ENCODE measurements around the gene RARA.
A peak's percentile ranks its signal among the peaks of the same experiment; 100 is the strongest.

The RARA gene

GRCh38 chr17:40345994-40346764, 37.2 kb downstream of the RARA start:
- no peak for DNase-seq (ENCODE audit: low spot score)

GRCh38 chr17:40346765-40347158, 37.8 kb downstream of the RARA start:
- no peak for DNase-seq (ENCODE audit: low spot score)

DNA sequence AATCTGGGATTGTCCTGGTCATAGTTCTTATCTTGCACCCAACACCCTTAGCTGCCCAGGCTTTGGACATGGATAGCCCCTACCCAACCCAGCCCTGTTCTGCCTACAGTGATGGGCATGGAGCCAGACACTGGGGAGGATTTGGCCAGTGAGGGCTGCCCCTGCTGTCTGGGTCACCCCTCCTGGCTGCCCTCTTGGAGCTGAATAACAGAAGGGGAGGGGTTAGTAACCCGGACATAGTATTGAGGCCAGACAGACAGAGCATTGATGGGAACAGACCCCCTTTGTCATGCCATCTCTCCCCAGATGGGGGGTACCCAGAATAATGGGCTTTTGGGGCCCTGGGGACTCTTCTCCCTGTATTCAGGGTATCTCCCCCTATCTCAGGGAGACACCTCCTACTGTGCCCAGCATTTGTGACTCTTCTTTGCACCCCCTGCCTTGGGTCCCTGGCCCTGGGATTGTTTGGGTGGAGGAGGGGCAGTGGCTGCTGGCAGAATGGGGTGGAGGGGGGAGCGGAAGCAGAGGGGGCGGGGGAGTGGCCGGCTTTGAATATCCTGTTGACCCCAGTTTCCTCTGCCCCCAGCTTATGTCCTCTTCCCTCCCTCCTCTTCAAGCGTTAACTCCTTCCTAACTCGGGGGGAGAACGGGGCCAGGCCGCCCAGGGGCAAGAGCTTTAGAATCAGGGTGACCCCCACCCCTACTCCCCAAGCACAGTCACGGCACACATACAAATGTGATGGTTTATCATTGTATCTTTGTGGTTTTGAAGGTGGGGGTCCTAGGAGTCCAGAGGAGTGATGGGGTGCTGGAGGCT, 38.5 kb downstream of the RARA start:
- DNase-seq (ENCODE audit: low spot score), result no peak

DNA sequence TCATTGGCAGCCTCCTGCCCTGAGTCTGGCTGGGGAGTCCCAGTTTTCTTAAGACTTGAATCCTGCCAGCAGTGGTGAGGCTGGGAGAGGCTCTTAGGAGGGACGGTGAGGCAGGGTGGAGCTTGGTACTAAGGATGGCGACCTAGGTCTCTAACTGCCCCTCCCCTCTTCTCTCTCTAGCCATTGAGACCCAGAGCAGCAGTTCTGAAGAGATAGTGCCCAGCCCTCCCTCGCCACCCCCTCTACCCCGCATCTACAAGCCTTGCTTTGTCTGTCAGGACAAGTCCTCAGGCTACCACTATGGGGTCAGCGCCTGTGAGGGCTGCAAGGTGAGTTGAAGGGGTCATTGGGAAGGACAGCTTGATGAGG, 39.1 kb downstream of the RARA start:
- DNase-seq (ENCODE audit: low spot score), result no peak

GRCh38 chr17:40348562-40349476, 39.8 kb downstream of the RARA start:
- peak; percentile 72 for DNase-seq (ENCODE audit: low spot score)

DNA sequence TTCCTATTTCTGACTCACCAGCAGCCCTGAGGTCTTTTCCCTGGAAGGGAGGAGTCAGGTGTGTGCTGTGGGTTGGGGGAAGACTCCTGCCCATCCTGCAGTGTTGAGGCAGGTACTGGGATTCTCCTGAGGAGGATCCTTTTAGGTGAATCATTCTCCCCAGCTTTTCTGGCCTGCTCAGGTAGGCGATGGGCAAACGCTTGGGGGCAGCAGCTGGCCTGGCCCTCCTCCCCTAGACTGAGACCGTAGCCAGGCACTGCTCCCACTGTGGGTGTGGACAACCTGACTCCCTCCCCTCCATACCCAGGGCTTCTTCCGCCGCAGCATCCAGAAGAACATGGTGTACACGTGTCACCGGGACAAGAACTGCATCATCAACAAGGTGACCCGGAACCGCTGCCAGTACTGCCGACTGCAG, 40.5 kb downstream of the RARA start:
- no peak for DNase-seq (ENCODE audit: low spot score)

- DNase-seq (ENCODE audit: low spot score), result no peak
Observed at GRCh38 chr17:40349895-40350688, 41.1 kb downstream of the RARA start.

- no peak for DNase-seq (ENCODE audit: low spot score)
Observed at GRCh38 chr17:40350689-40351358, 41.8 kb downstream of the RARA start.

GRCh38 chr17:40351359-40352236, 42.6 kb downstream of the RARA start:
- DNase-seq (ENCODE audit: low spot score), result no peak

GRCh38 chr17:40352237-40352778, 43.3 kb downstream of the RARA start:
- no peak for DNase-seq (ENCODE audit: low spot score)

- no peak for DNase-seq (ENCODE audit: low spot score)
Observed at GRCh38 chr17:40352779-40353394, 43.9 kb downstream of the RARA start.

GRCh38 chr17:40354221-40355122, 45.5 kb downstream of the RARA start:
- no peak for DNase-seq (ENCODE audit: low spot score)

DNA sequence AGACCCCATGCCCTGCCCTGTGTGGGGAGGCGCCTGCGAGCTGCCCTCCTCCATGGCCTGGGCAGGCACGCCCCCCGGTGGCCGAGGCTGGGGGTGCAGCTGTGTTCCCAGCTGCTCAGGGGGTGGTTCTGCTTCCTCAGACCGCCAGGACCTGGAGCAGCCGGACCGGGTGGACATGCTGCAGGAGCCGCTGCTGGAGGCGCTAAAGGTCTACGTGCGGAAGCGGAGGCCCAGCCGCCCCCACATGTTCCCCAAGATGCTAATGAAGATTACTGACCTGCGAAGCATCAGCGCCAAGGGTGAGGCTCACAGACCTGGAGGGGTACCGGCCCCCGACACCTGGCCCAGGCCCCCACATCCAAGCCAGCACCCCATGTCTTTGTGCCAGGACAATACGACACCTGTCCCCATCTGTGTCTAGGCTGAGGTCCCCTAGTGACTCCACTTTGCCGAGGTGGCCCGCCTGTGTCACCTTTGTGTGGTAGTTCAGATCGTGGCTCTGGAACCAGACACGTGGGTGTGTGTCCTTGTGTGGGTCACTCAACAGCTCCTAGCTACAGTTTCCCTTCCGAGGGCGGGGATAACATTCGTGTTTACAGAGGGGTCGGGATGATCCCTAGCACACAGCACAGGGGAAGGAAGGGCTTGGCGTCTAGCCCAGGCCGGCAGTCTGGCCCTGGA, 46.3 kb downstream of the RARA start:
- DNase-seq (ENCODE audit: low spot score), result peak; percentile 69

- DNase-seq (ENCODE audit: low spot score), result no peak
Observed at GRCh38 chr17:40355804-40356758, 47.1 kb downstream of the RARA start.

DNA sequence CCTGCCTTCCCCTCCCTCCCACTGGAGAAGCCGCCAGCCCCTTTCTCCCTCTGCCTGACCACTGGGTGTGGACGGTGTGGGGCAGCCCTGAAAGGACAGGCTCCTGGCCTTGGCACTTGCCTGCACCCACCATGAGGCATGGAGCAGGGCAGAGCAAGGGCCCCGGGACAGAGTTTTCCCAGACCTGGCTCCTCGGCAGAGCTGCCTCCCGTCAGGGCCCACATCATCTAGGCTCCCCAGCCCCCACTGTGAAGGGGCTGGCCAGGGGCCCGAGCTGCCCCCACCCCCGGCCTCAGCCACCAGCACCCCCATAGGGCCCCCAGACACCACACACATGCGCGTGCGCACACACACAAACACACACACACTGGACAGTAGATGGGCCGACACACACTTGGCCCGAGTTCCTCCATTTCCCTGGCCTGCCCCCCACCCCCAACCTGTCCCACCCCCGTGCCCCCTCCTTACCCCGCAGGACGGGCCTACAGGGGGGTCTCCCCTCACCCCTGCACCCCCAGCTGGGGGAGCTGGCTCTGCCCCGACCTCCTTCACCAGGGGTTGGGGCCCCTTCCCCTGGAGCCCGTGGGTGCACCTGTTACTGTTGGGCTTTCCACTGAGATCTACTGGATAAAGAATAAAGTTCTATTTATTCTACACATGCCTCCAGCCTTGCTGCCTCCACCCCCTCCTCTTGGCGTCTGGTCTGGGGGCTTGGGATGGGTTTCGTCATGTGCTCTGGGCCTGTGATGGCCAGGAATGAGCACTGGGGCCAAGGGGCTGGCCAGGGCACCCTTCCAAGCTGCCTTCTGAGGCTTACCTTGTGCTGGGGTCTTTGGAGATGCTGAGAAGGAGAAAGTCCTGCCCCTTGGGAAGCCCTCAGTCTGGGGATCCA, 48.3 kb downstream of the RARA start:
- no peak for DNase-seq (ENCODE audit: low spot score)

Data from hematopoietic multipotent progenitor cell treated with erythropoietin and hydrocortisone succinate and interleukin-3 and kit ligand, for 15 days (in vitro differentiated cells).